Neural cell (in vitro differentiated cells): ENCODE measurements around the gene KCNJ6. TPM values are rescaled to one million over a fixed set of nuclear protein-coding genes. Genes with fewer than 3 reads are reported as not detected.

Source experiments
- H2AFZ ChIP-seq: fragments of 200-600, 300-800 bp; sonication (generic), shearing (Covaris generic); 2 replicates; pipeline ENCODE4 v1.6.0; 2014; ENCODE audit warnings: low read depth, mild to moderate bottlenecking, antibody characterized with exemption, low read length, moderate library complexity
- H3F3A ChIP-seq: fragments of 200-600 bp; shearing (Covaris generic); 2 replicates; pipeline ENCODE4 v1.6.1; 2016; ENCODE audit warnings: mild to moderate bottlenecking, moderate library complexity, mixed read lengths, antibody characterized with exemption, low read length; ENCODE audit not compliant: insufficient read depth, poor library complexity, severe bottlenecking
- H3K27ac ChIP-seq: fragments of 200-600, 300-800 bp; sonication (generic), shearing (Covaris generic); 2 replicates; pipeline ENCODE4 v1.5.1; 2014; ENCODE audit warnings: mild to moderate bottlenecking, low read length, moderate library complexity
- H3K27me3 ChIP-seq: fragments of 300-800, 200-600 bp; sonication (generic), shearing (Covaris generic); 2 replicates; pipeline ENCODE4 v1.6.0; 2014; ENCODE audit warnings: mild to moderate bottlenecking, low read depth, low read length, moderate library complexity; ENCODE audit not compliant: insufficient read depth
- H3K36me3 ChIP-seq: fragments of 300-800, 200-600 bp; sonication (generic), shearing (Covaris generic); 2 replicates; pipeline ENCODE4 v1.5.1; 2014; ENCODE audit warnings: mild to moderate bottlenecking, antibody characterized with exemption, low read length, moderate library complexity; ENCODE audit not compliant: insufficient read depth
- H3K4me2 ChIP-seq: fragments of 300-800, 200-600 bp; sonication (generic), shearing (Covaris generic); 2 replicates; pipeline ENCODE4 v1.6.0; 2014; ENCODE audit warnings: mild to moderate bottlenecking, low read length
- H3K4me3 ChIP-seq: fragments of 300-800, 200-600 bp; sonication (generic), shearing (Covaris generic); 2 replicates; pipeline ENCODE4 v1.5.1; 2014; ENCODE audit warnings: mild to moderate bottlenecking, low read length, moderate library complexity
- H3K79me2 ChIP-seq: fragments of 200-600 bp; shearing (Covaris generic); replicated peaks from 2 replicates; pipeline ENCODE4 v1.6.0; 2014; ENCODE audit warnings: mild to moderate bottlenecking, low read length, moderate library complexity; ENCODE audit not compliant: insufficient read depth
- H3K9ac ChIP-seq: fragments of 300-800, 200-600 bp; sonication (generic), shearing (Covaris generic); 2 replicates; pipeline ENCODE4 v1.6.1; 2016; ENCODE audit warnings: mild to moderate bottlenecking, low read length, mixed read lengths
- H3K9me2 ChIP-seq: fragments of 200-600 bp; shearing (Covaris generic); 2 replicates; pipeline ENCODE4 v1.6.1; 2016; ENCODE audit warnings: mild to moderate bottlenecking, low read length, mixed read lengths; ENCODE audit not compliant: insufficient read depth
- H3K9me3 ChIP-seq: fragments of 200-600, 300-800 bp; sonication (generic), shearing (Covaris generic); 2 replicates; pipeline ENCODE4 v1.6.1; 2016; ENCODE audit warnings: mild to moderate bottlenecking, mixed run types, low read length, moderate library complexity, mixed read lengths
- H4K20me1 ChIP-seq: fragments of 200-600 bp; shearing (Covaris generic); 2 replicates; pipeline ENCODE4 v1.6.1; 2016; ENCODE audit warnings: mild to moderate bottlenecking, mixed run types; ENCODE audit not compliant: insufficient read depth
- EP300 ChIP-seq: fragments of 450-650 bp; conservative IDR thresholded peaks from 2 replicates; pipeline ENCODE4 v1.6.1; 2014; ENCODE audit warnings: antibody characterized with exemption, mild to moderate bottlenecking, moderate library complexity; ENCODE audit not compliant: poor library complexity, severe bottlenecking
- EZH2 ChIP-seq: fragments of 200-600, 300-800 bp; shearing (Covaris generic), sonication (generic); IDR thresholded peaks from 2 replicates; pipeline ENCODE4 v1.6.1; 2014; ENCODE audit warnings: antibody characterized with exemption, low read length, borderline replicate concordance, mild to moderate bottlenecking; ENCODE audit not compliant: insufficient read depth, poor library complexity, severe bottlenecking
- MXI1 ChIP-seq: fragments of 450-650 bp; conservative IDR thresholded peaks from 2 replicates; pipeline ENCODE4 v1.6.1; 2014; ENCODE audit warnings: antibody characterized with exemption, mild to moderate bottlenecking; ENCODE audit not compliant: poor library complexity, severe bottlenecking
- POLR2AphosphoS5 ChIP-seq: IDR thresholded peaks from 2 replicates; pipeline ENCODE4 v1.6.1; 2012
- RAD21 ChIP-seq: fragments of 450-650 bp; conservative IDR thresholded peaks from 2 replicates; pipeline ENCODE4 v1.6.1; 2014; ENCODE audit warnings: antibody characterized with exemption, mild to moderate bottlenecking, moderate library complexity
- REST ChIP-seq: IDR thresholded peaks from 2 replicates; pipeline ENCODE4 v1.6.1; 2012; ENCODE audit warnings: borderline replicate concordance
- SMC3 ChIP-seq: fragments of 450-650 bp; conservative IDR thresholded peaks from 2 replicates; pipeline ENCODE4 v1.6.1; 2014; ENCODE audit warnings: antibody characterized with exemption, mild to moderate bottlenecking, moderate library complexity; ENCODE audit not compliant: poor library complexity
- TAF1 ChIP-seq: IDR thresholded peaks from 2 replicates; pipeline ENCODE4 v1.6.1; 2012; ENCODE audit warnings: low read depth
- polyA plus RNA-seq: library from polyadenylated mRNA; depleted of rRNA; stranded (reverse); fragments of >200 nt; gene quantifications from 2 replicates; pipeline ENCODE4 v1.2.3, GENCODE V29; 2014
- TF ChIP-seq, protein P1 (sequence below): fragments of 450-650 bp; IDR thresholded peaks from 2 replicates; pipeline ENCODE4 v1.5.1; 2014; ENCODE audit warnings: antibody characterized with exemption, mild to moderate bottlenecking, moderate library complexity; ENCODE audit not compliant: poor library complexity, severe bottlenecking

KCNJ6 gene
- polyA plus RNA-seq, 1 donor from 2014 or later, result 1.7 TPM

DNA sequence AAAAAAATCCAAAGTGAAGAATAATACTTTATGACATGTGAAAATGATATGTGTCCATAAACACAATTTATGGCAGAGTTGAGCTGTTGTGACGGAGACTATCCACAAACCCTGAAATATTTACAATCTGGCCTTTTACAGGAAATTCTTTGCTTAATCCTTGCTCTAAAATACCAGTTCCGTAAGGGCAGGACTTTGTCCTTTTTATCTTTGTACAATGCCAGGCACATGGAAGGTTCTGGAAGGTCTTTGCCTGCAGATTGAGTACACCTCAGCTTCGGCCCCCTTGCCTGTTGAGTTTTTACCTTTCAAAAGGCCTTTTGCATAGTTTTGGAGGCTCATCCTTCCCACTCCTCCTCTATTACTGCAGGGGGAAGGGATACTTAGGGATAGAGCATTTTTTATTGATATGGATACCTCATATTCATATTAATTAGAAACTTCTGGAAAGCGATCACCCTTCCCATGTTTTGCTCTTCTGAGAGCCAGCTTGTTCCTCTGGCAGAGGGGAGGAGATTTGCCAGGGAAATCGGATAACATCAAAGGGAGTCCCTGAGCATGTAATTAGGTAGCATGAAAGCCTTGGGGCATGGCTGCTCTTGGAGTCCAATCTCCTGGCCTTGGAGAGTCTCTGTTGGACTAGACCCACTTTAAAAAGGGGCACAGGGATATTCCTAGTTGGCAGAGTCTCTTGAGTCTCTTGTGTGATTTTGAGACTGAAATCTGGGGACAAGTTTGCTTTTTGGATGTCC lies 217.1 kb downstream of the KCNJ6 start:
- Histone ChIP-seq H3K27me3 (no peaks in the 10 kb centered on the region), H3K4me3 (no peak overlapping the region), H3K27ac (no peak overlapping the region), H3K9me2 (no peaks in the 10 kb centered on the region), H3F3A (no peaks in the 10 kb centered on the region), H3K9me3 (no peaks in the 10 kb centered on the region), H3K79me2 (no peaks in the 10 kb centered on the region), H3K4me2 (no peak overlapping the region), H2AFZ (no peak overlapping the region), H3K9ac (no peak overlapping the region), H3K36me3 (no peaks in the 10 kb centered on the region), H4K20me1 (no peaks in the 10 kb centered on the region)
- no peak for TF ChIP-seq RAD21
- TF ChIP-seq SMC3, result no peak
- TF ChIP-seq REST, result no peak
- TF ChIP-seq TAF1, result no peak
- TF ChIP-seq EP300, result no peak
- TF ChIP-seq, protein P1, sequence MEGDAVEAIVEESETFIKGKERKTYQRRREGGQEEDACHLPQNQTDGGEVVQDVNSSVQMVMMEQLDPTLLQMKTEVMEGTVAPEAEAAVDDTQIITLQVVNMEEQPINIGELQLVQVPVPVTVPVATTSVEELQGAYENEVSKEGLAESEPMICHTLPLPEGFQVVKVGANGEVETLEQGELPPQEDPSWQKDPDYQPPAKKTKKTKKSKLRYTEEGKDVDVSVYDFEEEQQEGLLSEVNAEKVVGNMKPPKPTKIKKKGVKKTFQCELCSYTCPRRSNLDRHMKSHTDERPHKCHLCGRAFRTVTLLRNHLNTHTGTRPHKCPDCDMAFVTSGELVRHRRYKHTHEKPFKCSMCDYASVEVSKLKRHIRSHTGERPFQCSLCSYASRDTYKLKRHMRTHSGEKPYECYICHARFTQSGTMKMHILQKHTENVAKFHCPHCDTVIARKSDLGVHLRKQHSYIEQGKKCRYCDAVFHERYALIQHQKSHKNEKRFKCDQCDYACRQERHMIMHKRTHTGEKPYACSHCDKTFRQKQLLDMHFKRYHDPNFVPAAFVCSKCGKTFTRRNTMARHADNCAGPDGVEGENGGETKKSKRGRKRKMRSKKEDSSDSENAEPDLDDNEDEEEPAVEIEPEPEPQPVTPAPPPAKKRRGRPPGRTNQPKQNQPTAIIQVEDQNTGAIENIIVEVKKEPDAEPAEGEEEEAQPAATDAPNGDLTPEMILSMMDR, result no peak
- TF ChIP-seq MXI1, result no peak
- no peak for TF ChIP-seq POLR2AphosphoS5
- TF ChIP-seq EZH2, result no peak

DNA sequence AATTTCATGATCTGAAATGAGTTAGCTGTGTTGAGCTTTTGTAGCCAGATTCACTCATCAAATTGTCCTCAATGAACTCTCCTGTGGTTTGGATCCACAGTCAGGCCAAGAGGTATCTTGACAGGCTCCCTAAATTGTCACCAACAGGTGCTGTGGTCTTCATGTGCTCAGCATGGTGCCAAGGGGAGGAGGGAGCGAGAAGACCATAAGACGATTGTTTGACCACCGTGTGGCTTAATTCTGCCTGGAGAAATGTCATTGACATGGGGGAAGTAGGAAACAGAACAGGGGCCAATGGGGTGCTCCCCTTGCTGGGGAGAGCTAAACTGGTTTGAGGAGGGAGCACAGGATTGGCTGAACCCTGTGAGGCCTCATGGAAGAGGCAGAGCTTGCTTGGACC lies 219.3 kb downstream of the KCNJ6 start:
- TF ChIP-seq RAD21 (no peak), EZH2 (no peak), POLR2AphosphoS5 (no peak), MXI1 (no peak), REST (no peak), TAF1 (no peak), EP300 (no peak), SMC3 (no peak)
- TF ChIP-seq, protein P1, result no peak

More for the DNA sequence above, 219.3 kb downstream of the KCNJ6 start:
- H3K4me3 ChIP-seq, result no peak overlapping the region
- no peaks in the 10 kb centered on the region for H3K79me2 ChIP-seq
- no peaks in the 10 kb centered on the region for H3K36me3 ChIP-seq
- no peak overlapping the region for H2AFZ ChIP-seq
- H3F3A ChIP-seq, result no peaks in the 10 kb centered on the region
- H3K9ac ChIP-seq, result no peak overlapping the region
- H3K9me3 ChIP-seq, result no peaks in the 10 kb centered on the region
- H3K27me3 ChIP-seq, result no peaks in the 10 kb centered on the region
- H3K4me2 ChIP-seq, result no peak overlapping the region
- H4K20me1 ChIP-seq, result no peaks in the 10 kb centered on the region
- H3K9me2 ChIP-seq, result no peaks in the 10 kb centered on the region
- H3K27ac ChIP-seq, result no peak overlapping the region
